Measurements from ENCODE around the gene ARFIP2. TPM values are rescaled to one million over a fixed set of nuclear protein-coding genes. Genes with fewer than 3 reads are reported as not detected.

Gene ARFIP2
- total RNA-seq, 1 experiment from 2014 or later, result 53.1 TPM

DNA sequence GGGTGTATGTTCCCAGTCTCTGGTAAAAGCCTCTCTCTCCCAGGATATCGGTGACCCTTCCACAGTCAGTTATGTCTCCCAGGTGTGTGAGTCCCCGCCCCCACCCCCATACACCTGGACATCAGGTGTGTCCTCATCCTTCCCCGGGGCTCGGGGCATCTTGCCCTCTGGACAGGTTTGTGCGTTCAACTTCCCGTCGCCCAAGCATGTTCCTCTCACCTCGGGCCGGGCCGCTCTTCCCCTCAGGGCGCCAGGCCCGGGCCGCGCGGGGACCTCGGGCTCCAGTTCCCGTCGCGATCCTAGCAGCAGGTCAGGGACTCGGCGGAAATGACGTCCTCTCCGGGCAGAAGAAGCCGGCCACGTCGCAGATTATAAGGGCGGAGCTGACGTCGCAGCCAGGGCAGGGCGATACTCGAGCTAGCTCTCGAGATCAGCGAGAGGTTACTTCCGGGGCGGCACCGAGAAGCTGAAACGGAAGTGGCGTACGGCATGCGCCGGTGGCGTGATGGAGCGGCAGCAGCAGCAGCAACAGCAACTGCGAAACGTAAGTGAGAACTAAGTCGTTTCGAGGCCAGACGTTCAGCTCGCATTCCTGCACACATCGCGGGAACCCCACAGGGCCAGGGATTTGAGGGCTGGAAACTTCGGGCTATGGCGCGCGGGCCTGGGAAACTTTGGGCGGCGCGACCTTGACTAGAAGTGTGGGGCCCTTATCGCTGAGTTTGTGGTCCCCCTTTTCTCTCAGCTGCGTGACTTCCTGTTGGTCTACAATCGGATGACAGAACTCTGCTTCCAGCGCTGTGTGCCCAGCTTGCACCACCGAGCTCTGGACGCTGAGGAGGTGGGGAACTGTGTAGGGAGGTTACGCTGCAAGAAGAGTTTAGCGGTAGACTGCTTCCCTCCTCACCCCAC is at the start of gene ARFIP2, which contains the start of gene TIMM10B (continued):
- TF ChIP-seq, protein P1, sequence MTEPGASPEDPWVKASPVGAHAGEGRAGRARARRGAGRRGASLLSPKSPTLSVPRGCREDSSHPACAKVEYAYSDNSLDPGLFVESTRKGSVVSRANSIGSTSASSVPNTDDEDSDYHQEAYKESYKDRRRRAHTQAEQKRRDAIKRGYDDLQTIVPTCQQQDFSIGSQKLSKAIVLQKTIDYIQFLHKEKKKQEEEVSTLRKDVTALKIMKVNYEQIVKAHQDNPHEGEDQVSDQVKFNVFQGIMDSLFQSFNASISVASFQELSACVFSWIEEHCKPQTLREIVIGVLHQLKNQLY (CRISPR knock-in tag; IDR thresholded peaks at IDR 0.05), result no peak
- TF ChIP-seq, protein P2, sequence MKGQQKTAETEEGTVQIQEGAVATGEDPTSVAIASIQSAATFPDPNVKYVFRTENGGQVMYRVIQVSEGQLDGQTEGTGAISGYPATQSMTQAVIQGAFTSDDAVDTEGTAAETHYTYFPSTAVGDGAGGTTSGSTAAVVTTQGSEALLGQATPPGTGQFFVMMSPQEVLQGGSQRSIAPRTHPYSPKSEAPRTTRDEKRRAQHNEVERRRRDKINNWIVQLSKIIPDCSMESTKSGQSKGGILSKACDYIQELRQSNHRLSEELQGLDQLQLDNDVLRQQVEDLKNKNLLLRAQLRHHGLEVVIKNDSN (CRISPR knock-in tag; IDR thresholded peaks at IDR 0.05), result peak; percentile 41; the same call in 1 of the 2 replicates
- peak; percentile 8; the same call in 1 of the 2 replicates for TF ChIP-seq NFYB (CRISPR knock-in tag; conservative IDR thresholded peaks at IDR 0.05; ENCODE audit: low read depth)
- peak; percentile 98 for TF ChIP-seq SP1 (CRISPR knock-in tag; conservative IDR thresholded peaks at IDR 0.05)
- peak; percentile 65 for TF ChIP-seq KAT7 (CRISPR knock-in tag; IDR thresholded peaks at IDR 0.05; ENCODE audit: borderline replicate concordance)

DNA sequence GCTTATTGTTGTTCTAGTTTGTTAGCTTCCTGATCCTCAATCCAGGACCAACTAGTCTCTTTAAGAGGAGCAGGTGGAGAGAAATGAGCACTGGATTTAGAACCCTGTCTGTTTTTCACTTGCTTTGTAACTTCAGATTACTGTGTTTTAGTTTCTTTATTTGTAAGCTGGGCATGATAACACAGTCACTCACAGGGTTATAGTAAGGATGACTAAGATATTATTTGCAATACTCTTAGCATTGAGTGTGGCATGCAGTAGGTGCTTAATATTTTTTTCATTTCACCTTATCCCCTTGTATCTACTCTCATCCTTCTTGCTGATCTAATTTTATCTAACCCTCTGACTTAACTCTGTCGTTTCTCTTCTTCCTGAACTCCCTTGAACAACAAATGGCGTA is 49.7 kb upstream of the ARFIP2 start:
- no peak overlapping the region for H3K27ac Mint-ChIP-seq
- TF ChIP-seq, protein P3, sequence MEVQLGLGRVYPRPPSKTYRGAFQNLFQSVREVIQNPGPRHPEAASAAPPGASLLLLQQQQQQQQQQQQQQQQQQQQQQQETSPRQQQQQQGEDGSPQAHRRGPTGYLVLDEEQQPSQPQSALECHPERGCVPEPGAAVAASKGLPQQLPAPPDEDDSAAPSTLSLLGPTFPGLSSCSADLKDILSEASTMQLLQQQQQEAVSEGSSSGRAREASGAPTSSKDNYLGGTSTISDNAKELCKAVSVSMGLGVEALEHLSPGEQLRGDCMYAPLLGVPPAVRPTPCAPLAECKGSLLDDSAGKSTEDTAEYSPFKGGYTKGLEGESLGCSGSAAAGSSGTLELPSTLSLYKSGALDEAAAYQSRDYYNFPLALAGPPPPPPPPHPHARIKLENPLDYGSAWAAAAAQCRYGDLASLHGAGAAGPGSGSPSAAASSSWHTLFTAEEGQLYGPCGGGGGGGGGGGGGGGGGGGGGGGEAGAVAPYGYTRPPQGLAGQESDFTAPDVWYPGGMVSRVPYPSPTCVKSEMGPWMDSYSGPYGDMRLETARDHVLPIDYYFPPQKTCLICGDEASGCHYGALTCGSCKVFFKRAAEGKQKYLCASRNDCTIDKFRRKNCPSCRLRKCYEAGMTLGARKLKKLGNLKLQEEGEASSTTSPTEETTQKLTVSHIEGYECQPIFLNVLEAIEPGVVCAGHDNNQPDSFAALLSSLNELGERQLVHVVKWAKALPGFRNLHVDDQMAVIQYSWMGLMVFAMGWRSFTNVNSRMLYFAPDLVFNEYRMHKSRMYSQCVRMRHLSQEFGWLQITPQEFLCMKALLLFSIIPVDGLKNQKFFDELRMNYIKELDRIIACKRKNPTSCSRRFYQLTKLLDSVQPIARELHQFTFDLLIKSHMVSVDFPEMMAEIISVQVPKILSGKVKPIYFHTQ (CRISPR knock-in tag; IDR thresholded peaks at IDR 0.05), result no peak
- TF ChIP-seq EMX1 (CRISPR knock-in tag; IDR thresholded peaks at IDR 0.05) (no peak), NFYB (CRISPR knock-in tag; conservative IDR thresholded peaks at IDR 0.05; ENCODE audit: low read depth) (no peak), OVOL2 (CRISPR knock-in tag; IDR thresholded peaks at IDR 0.05; ENCODE audit: borderline replicate concordance) (no peak), MXD4 (CRISPR knock-in tag; IDR thresholded peaks at IDR 0.05; ENCODE audit: borderline replicate concordance) (no peak), GRHL2 (CRISPR knock-in tag; IDR thresholded peaks at IDR 0.05; ENCODE audit: insufficient replicate concordance, severe bottlenecking) (no peak)
- TF ChIP-seq, protein P4, sequence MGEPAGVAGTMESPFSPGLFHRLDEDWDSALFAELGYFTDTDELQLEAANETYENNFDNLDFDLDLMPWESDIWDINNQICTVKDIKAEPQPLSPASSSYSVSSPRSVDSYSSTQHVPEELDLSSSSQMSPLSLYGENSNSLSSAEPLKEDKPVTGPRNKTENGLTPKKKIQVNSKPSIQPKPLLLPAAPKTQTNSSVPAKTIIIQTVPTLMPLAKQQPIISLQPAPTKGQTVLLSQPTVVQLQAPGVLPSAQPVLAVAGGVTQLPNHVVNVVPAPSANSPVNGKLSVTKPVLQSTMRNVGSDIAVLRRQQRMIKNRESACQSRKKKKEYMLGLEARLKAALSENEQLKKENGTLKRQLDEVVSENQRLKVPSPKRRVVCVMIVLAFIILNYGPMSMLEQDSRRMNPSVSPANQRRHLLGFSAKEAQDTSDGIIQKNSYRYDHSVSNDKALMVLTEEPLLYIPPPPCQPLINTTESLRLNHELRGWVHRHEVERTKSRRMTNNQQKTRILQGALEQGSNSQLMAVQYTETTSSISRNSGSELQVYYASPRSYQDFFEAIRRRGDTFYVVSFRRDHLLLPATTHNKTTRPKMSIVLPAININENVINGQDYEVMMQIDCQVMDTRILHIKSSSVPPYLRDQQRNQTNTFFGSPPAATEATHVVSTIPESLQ (CRISPR knock-in tag; IDR thresholded peaks at IDR 0.05), result no peak
- TF ChIP-seq, protein P5, sequence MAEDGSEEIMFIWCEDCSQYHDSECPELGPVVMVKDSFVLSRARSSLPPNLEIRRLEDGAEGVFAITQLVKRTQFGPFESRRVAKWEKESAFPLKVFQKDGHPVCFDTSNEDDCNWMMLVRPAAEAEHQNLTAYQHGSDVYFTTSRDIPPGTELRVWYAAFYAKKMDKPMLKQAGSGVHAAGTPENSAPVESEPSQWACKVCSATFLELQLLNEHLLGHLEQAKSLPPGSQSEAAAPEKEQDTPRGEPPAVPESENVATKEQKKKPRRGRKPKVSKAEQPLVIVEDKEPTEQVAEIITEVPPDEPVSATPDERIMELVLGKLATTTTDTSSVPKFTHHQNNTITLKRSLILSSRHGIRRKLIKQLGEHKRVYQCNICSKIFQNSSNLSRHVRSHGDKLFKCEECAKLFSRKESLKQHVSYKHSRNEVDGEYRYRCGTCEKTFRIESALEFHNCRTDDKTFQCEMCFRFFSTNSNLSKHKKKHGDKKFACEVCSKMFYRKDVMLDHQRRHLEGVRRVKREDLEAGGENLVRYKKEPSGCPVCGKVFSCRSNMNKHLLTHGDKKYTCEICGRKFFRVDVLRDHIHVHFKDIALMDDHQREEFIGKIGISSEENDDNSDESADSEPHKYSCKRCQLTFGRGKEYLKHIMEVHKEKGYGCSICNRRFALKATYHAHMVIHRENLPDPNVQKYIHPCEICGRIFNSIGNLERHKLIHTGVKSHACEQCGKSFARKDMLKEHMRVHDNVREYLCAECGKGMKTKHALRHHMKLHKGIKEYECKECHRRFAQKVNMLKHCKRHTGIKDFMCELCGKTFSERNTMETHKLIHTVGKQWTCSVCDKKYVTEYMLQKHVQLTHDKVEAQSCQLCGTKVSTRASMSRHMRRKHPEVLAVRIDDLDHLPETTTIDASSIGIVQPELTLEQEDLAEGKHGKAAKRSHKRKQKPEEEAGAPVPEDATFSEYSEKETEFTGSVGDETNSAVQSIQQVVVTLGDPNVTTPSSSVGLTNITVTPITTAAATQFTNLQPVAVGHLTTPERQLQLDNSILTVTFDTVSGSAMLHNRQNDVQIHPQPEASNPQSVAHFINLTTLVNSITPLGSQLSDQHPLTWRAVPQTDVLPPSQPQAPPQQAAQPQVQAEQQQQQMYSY (CRISPR knock-in tag; IDR thresholded peaks at IDR 0.05), result no peak
- TF ChIP-seq, protein P2 (CRISPR knock-in tag; IDR thresholded peaks at IDR 0.05), result no peak
- TF ChIP-seq, protein P1 (CRISPR knock-in tag; IDR thresholded peaks at IDR 0.05), result no peak
- TF ChIP-seq, protein P6, sequence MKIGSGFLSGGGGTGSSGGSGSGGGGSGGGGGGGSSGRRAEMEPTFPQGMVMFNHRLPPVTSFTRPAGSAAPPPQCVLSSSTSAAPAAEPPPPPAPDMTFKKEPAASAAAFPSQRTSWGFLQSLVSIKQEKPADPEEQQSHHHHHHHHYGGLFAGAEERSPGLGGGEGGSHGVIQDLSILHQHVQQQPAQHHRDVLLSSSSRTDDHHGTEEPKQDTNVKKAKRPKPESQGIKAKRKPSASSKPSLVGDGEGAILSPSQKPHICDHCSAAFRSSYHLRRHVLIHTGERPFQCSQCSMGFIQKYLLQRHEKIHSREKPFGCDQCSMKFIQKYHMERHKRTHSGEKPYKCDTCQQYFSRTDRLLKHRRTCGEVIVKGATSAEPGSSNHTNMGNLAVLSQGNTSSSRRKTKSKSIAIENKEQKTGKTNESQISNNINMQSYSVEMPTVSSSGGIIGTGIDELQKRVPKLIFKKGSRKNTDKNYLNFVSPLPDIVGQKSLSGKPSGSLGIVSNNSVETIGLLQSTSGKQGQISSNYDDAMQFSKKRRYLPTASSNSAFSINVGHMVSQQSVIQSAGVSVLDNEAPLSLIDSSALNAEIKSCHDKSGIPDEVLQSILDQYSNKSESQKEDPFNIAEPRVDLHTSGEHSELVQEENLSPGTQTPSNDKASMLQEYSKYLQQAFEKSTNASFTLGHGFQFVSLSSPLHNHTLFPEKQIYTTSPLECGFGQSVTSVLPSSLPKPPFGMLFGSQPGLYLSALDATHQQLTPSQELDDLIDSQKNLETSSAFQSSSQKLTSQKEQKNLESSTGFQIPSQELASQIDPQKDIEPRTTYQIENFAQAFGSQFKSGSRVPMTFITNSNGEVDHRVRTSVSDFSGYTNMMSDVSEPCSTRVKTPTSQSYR (CRISPR knock-in tag; IDR thresholded peaks at IDR 0.05), result no peak
- TF ChIP-seq, protein P7, sequence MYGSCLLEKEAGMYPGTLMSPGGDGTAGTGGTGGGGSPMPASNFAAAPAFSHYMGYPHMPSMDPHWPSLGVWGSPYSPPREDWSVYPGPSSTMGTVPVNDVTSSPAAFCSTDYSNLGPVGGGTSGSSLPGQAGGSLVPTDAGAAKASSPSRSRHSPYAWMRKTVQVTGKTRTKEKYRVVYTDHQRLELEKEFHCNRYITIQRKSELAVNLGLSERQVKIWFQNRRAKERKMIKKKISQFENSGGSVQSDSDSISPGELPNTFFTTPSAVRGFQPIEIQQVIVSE (CRISPR knock-in tag; IDR thresholded peaks at IDR 0.05; ENCODE audit: borderline replicate concordance), result no peak
- TF ChIP-seq, protein P8, sequence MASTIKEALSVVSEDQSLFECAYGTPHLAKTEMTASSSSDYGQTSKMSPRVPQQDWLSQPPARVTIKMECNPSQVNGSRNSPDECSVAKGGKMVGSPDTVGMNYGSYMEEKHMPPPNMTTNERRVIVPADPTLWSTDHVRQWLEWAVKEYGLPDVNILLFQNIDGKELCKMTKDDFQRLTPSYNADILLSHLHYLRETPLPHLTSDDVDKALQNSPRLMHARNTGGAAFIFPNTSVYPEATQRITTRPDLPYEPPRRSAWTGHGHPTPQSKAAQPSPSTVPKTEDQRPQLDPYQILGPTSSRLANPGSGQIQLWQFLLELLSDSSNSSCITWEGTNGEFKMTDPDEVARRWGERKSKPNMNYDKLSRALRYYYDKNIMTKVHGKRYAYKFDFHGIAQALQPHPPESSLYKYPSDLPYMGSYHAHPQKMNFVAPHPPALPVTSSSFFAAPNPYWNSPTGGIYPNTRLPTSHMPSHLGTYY (CRISPR knock-in tag; IDR thresholded peaks at IDR 0.05), result no peak

More for the DNA sequence above, 49.7 kb upstream of the ARFIP2 start:
- no peaks in the 10 kb centered on the region; the same call in 1 of the 2 replicates for H3K27me3 Mint-ChIP-seq (ENCODE audit: low read depth)
- no peak for ATAC-seq
- ChIA-PET CTCF (interaction anchor here (0.6 to 3.1 kb wide), 68 partner anchors 9 to 539 kb away, joined by 3 to 30 read pairs (median 4); partner anchors contain the start of genes APBB1, ARFIP2, DNHD1 and ILK), POLR2A (interaction anchor here (0.7 to 1.2 kb wide), 3 partner anchors 76 to 153 kb away, joined by 3 to 4 read pairs (median 4); partner anchors contain the start of genes MRPL17 and TAF10)
- no peaks in the 10 kb centered on the region for H3K9me3 Mint-ChIP-seq
- no peaks in the 10 kb centered on the region for H3K36me3 Mint-ChIP-seq
- H3K4me1 Mint-ChIP-seq, result no peaks in the 10 kb centered on the region
- DNase-seq (ENCODE audit: low spot score), result no peak
- no peak overlapping the region for H3K4me3 Mint-ChIP-seq
